ENCODE measurements around the gene ZNF157. TPM values are rescaled to one million over a fixed set of nuclear protein-coding genes. Genes with fewer than 3 reads are reported as not detected.
A peak's percentile ranks its signal among the peaks of the same experiment; 100 is the strongest.

The ZNF157 gene
- total and polyA plus RNA-seq, 7 donors: 0.07 to 0.17 TPM; not detected in 5

DNA sequence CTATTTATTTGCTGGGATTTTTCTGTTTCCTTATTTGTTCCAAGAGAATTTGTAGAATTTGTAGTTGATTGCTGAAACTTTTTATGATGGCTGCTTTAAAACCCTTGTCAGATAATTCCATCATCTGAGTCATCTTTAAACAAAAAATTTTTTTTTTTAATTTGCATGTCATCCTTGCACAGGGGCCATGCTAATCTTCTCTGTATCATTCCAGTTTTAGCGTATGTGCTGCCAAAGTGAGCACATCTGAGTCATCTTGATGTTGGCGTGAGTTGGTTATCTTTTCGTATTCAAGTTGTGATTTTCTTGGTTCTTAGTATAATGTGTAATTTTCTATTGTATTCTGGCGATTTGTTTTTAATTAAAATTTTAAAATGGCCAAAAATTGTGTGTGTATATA lies 18.7 kb upstream of the ZNF157 start:
- intact Hi-C loops (cut with DNase I): no loop called here
- 52 to 75% (median 67%) methylated on average over 4 of the region's 4 CpGs for WGBS, 3 donors
- Histone ChIP-seq H3K9me3 (no peaks in the 10 kb centered on the region), H3K27ac (no peak overlapping the region), H3K36me3 (ENCODE audit: insufficient read depth in 1 of 2, low read depth in 1 of 2) (no peaks in the 10 kb centered on the region), H3K27me3 (ENCODE audit: insufficient read depth in 3 of 3, low read length in 2 of 3) (peaks cover 0 to 3% (median 0%) of the 10 kb centered on the region in 3 donors), H3K4me1 (no peaks in the 10 kb centered on the region), H3K4me3 (no peak overlapping the region)
- no peak for ATAC-seq
- TF ChIP-seq, protein P1, sequence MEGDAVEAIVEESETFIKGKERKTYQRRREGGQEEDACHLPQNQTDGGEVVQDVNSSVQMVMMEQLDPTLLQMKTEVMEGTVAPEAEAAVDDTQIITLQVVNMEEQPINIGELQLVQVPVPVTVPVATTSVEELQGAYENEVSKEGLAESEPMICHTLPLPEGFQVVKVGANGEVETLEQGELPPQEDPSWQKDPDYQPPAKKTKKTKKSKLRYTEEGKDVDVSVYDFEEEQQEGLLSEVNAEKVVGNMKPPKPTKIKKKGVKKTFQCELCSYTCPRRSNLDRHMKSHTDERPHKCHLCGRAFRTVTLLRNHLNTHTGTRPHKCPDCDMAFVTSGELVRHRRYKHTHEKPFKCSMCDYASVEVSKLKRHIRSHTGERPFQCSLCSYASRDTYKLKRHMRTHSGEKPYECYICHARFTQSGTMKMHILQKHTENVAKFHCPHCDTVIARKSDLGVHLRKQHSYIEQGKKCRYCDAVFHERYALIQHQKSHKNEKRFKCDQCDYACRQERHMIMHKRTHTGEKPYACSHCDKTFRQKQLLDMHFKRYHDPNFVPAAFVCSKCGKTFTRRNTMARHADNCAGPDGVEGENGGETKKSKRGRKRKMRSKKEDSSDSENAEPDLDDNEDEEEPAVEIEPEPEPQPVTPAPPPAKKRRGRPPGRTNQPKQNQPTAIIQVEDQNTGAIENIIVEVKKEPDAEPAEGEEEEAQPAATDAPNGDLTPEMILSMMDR (IDR thresholded peaks at IDR 0.05): no peak
- no peak for DNase-seq

DNA sequence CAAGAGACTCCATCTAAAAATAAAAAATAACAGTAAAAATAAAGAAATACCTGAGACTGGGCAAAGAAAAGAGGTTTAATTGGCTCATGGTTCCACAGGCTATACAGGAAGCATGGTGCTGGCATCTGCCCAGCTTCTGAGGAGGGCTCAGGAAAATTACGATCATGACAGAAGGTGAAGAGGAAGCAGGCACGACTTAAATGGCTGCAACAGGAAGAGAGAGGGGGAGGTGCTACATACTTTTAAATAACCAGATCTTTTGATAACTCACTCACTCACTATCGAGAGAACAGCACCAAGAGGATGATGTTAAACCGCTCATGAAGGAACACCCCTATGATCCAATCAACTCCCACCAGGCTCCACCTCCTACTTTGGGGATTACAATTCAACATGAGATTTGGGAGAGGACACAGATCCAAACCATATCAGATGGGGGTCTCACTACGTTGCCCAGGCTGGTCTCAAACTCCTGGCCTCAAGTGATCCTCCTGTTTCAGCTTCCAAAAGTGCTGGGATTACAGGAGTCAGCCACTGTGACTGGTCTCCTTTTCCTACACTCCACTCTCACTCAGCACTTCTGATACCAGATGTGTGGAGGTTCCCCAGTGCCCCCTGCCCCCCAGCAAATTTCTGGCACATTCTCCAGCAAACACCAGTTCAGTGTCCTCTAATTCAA lies 11.9 kb upstream of the ZNF157 start:
- Histone ChIP-seq H3K4me3 (no peak overlapping the region), H3K4me1 (no peaks in the 10 kb centered on the region), H3K36me3 (ENCODE audit: insufficient read depth in 1 of 2, low read depth in 1 of 2) (no peaks in the 10 kb centered on the region), H3K27me3 (ENCODE audit: insufficient read depth in 3 of 3, low read length in 2 of 3) (peaks cover 0 to 3% (median 0%) of the 10 kb centered on the region in 3 donors), H3K27ac (no peak overlapping the region), H3K9me3 (no peaks in the 10 kb centered on the region)
- DNase-seq (no peak), ATAC-seq (no peak)
- intact Hi-C loops (cut with DNase I): no loop called here
- TF ChIP-seq, protein P1 (IDR thresholded peaks at IDR 0.05): no peak
- WGBS, 3 donors: 36 to 47% (median 43%) methylated on average over 5 of the region's 5 CpGs

DNA sequence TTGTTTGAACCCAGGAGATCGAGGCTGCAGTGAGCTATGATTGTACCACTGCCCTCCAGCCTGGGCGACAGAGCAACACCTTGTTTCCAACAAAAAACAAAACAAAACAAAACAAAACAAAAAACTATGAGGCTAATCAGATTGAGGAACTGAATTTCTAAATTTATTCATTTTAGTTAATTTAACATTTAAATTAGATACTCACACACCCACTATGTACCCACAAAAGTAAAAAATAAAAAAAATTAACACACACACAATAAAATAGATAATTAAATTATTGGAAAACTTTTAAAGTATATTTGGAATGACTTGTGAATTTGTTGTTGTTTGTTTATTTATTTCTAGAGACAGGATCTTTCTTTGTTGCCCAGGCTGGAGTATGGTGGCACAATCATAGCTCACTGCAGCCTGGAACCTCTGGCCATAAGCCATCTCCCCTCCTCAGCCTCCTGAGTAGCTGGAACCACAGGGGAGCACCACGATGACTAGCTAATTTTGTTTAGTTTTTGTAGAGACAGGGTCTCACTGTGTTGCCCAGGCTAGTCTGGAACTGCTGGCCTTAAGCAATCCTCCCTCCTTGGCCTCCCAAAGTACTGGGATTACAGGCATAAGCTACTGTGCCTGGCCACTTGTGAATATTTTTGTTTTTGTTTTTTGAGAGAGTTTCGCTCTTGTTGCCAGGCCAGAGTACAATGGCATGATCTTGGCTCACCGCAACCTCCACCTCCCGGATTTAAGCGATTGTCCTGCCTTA lies 9.8 kb upstream of the ZNF157 start:
- Histone ChIP-seq H3K27me3 (ENCODE audit: insufficient read depth in 3 of 3, low read length in 2 of 3) (no peaks in the 10 kb centered on the region), H3K4me3 (no peak overlapping the region), H3K36me3 (ENCODE audit: insufficient read depth in 1 of 2, low read depth in 1 of 2) (no peaks in the 10 kb centered on the region), H3K9me3 (no peaks in the 10 kb centered on the region), H3K27ac (no peak overlapping the region), H3K4me1 (no peaks in the 10 kb centered on the region)
- DNase-seq: no peak
- WGBS, 3 donors: 61 to 65% (median 61%) methylated on average over 7 of the region's 7 CpGs
- intact Hi-C loops (cut with DNase I): no loop called here
- ATAC-seq: no peak
- TF ChIP-seq, protein P1 (IDR thresholded peaks at IDR 0.05): no peak

DNA sequence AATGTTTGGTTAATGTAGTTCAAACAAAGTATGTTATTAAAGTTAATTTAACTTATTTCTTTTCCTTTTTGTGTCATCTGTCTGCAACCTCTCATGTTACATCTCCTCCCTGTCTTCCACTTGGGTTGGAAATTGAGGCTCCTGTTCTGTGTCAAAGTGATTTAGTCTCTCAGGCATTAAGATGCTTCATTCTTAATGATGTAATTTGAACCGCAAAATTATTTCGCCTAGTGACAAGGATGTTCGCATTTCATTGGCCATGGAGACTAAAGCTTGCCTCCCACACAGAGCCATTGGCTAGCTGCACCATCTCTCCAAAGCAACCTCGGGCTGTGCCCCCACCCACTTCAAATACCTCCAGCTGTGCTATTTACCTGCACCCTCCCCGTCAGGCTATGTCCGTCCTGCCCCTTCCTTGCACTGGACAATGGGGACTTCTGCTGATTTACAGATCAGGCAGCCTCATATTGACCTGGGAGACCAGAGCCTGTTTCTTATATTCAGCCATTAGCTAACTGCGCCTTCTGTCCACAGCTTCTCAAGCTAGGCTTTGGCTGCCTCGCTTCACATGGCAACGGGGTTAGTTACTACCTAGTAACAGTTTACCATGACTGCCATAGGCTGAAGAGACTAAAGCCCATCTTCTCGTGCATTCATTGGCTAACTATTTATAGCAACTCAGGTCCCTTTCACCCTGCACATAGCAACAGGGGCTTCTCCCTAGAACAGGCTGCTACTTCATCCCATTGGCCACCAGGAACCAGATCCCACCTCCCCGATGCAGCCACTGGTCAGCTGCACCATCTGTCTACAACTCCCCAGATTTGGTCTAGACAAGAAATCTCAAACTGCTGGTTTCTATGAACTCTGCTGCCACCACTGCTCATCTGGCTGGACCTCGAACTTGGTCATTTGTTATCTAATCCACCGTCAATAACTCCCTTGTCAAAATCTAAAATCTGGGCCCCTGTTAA lies 8.6 kb upstream of the ZNF157 start:
- peak; percentile 63 to 77 for DNase-seq
- intact Hi-C loops (cut with DNase I): no loop called here
- no peaks in the 10 kb centered on the region for H3K9me3 ChIP-seq
- no peaks in the 10 kb centered on the region for H3K27me3 ChIP-seq (ENCODE audit: insufficient read depth in 3 of 3, low read length in 2 of 3)
- no peaks in the 10 kb centered on the region for H3K36me3 ChIP-seq (ENCODE audit: insufficient read depth in 1 of 2, low read depth in 1 of 2)
- WGBS, 3 donors: 2 to 30% (median 5%) methylated on average over 13 of the region's 13 CpGs
- TF ChIP-seq, protein P1 (IDR thresholded peaks at IDR 0.05): no peak
- peak; percentile 84 to 93 (median 88) for ATAC-seq
- peak overlapping the region; percentile 52 for H3K4me3 ChIP-seq
- H3K27ac ChIP-seq: peak overlapping the region; percentile 61
- no peaks in the 10 kb centered on the region for H3K4me1 ChIP-seq

All from psoas muscle (tissue), 8 donors.